OCI-LY7 (cell line): ENCODE results near the gene ARHGAP42. TPM values are rescaled to one million over a fixed set of nuclear protein-coding genes. Genes with fewer than 3 reads are reported as not detected.

Source experiments
- BruUV-seq: library from RNA; stranded (reverse); fragments of 400-500 nt; replicated peaks from 2 replicates; lab custom pipeline; 2021; lab: Mats Ljungman, UMichigan
- CTCF ChIA-PET: fragments of 300-600 bp; sonication (Branson Sonifier 250); formaldehyde crosslinking; loops from one replicate; lab custom pipeline; 2022; ENCODE audit warnings: antibody characterized with exemption; ENCODE audit not compliant: unreplicated experiment; lab: Charles Lee
- POLR2A ChIA-PET: fragments of 300-600 bp; sonication (Branson Sonifier 250); formaldehyde crosslinking; loops from one replicate; lab custom pipeline; 2022; ENCODE audit warnings: antibody characterized with exemption; lab: Charles Lee
- DNase-seq: peaks from one replicate; pipeline ENCODE4 v3.0.0-alpha.2; 2015; ENCODE audit warnings: low spot score
- H2AFZ ChIP-seq: fragments of 200-600 bp; sonication (generic), shearing (Covaris generic); 2 replicates; pipeline ENCODE4 v1.6.1; 2014; ENCODE audit warnings: mild to moderate bottlenecking, antibody characterized with exemption, low read length, moderate library complexity
- H3K27ac ChIP-seq: fragments of 200-600 bp; sonication (generic); 2 replicates; pipeline ENCODE4 v1.5.1; 2014; ENCODE audit warnings: mixed run types, low read depth, mild to moderate bottlenecking, moderate library complexity, low read length, inconsistent platforms; ENCODE audit not compliant: poor library complexity, severe bottlenecking
- H3K36me3 ChIP-seq: fragments of 200-600 bp; sonication (generic); 2 replicates; pipeline ENCODE4 v1.6.1; 2014; ENCODE audit warnings: mild to moderate bottlenecking, antibody characterized with exemption, low read length, moderate library complexity, mixed read lengths; ENCODE audit not compliant: insufficient read depth
- H3K4me1 ChIP-seq: fragments of 200-600 bp; sonication (generic); 2 replicates; pipeline ENCODE4 v1.5.1; 2014; ENCODE audit warnings: mild to moderate bottlenecking, low read length; ENCODE audit not compliant: insufficient read depth, poor library complexity, severe bottlenecking
- H3K4me2 ChIP-seq: fragments of 200-600 bp; sonication (generic); 2 replicates; pipeline ENCODE4 v1.6.1; 2014; ENCODE audit warnings: mild to moderate bottlenecking, low read length
- H3K4me3 ChIP-seq: fragments of 200-600 bp; sonication (generic); 2 replicates; pipeline ENCODE4 v1.5.1; 2014; ENCODE audit warnings: mild to moderate bottlenecking, low read depth, low read length; ENCODE audit not compliant: poor library complexity, severe bottlenecking
- H3K79me2 ChIP-seq: fragments of 200-600 bp; sonication (generic); 2 replicates; pipeline ENCODE4 v1.6.1; 2016; ENCODE audit warnings: low read depth, mild to moderate bottlenecking, low read length, moderate library complexity, mixed read lengths; ENCODE audit not compliant: insufficient read depth
- H3K9me2 ChIP-seq: fragments of 200-600 bp; sonication (generic); 2 replicates; pipeline ENCODE4 v1.6.1; 2016; ENCODE audit warnings: mild to moderate bottlenecking, low read length, mixed read lengths; ENCODE audit not compliant: insufficient read depth
- H3K9me3 ChIP-seq: fragments of 200-600 bp; sonication (generic); 2 replicates; pipeline ENCODE4 v1.6.1; 2014; ENCODE audit warnings: mild to moderate bottlenecking, mixed run types, low read length, mixed read lengths
- H4K20me1 ChIP-seq: fragments of 200-600 bp; sonication (generic); 2 replicates; pipeline ENCODE4 v1.6.1; 2014; ENCODE audit warnings: mild to moderate bottlenecking, antibody characterized with exemption, low read length, moderate library complexity, mixed read lengths; ENCODE audit not compliant: insufficient read depth
- CTCF ChIP-seq: fragments of 200-600 bp; sonication (generic); conservative IDR thresholded peaks from 2 replicates; pipeline ENCODE4 v1.5.1; 2014; ENCODE audit warnings: mild to moderate bottlenecking, antibody characterized with exemption, low read length, moderate library complexity, mixed read lengths
- EZH2phosphoT487 ChIP-seq: fragments of 200-600 bp; sonication (generic); IDR thresholded peaks from 2 replicates; pipeline ENCODE4 v1.6.1; 2018; ENCODE audit warnings: low read depth, borderline replicate concordance, mild to moderate bottlenecking, mixed run types, antibody characterized with exemption, low read length, moderate library complexity, mixed read lengths
- intact Hi-C: fragments of 100-400 bp; cut with micrococcal nuclease; formaldehyde crosslinking; loops from one replicate; pipeline ENCODE4 v1.10.0; 2022; ENCODE audit not compliant: unreplicated experiment
- total RNA-seq, 2 experiments: library from RNA; depleted of rRNA in 1 of 2; stranded (reverse); fragments of >200 nt in 1 of 2; shearing (Covaris generic) in 1 of 2; gene quantifications; 2 replicates each; pipeline ENCODE4 v1.2.3, GENCODE V29; 2014 to 2022

Gene ARHGAP42
- total RNA-seq, 2 experiments from 2014 or later: not detected

DNA sequence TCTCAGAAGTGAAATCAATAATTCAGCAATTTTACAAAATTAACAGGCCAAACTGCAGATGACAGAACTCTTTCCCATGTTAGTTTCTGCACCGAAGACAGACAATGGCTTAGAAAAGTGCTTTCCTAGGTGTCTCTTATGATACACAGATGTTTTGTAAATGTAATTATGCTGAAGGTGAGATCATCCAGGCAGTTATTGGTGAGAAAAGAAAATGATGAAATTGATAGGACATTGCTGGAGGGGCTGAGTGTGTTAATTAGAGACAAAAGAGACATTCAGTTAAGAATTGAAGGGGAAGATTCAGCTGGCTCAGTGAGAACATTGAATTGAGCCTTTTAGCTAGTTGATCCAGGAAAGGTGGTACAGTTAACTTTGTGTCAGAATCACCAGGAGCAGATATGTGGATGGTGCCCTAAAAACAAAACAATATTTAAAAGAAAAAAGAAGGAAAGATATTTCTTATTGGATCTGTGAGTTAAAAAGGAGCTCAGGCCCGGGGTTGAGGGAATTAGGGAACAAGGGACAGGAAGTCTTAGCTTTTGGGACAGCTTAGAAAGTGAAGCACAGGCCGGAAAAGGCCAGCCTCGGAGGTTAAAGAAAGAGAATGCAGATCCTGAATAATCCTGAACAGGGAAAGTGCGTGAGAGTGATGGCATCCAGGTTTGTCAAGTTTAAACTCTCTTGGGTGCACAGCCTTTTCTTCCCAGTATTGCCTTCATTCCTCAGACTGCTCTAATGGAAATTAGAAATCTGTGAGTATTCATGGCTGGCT lies 16.9 kb downstream of the ARHGAP42 start:
- TF ChIP-seq CTCF (no peak), EZH2phosphoT487 (no peak)
- no peaks in the 10 kb centered on the region for H4K20me1 ChIP-seq
- H3K9me3 ChIP-seq: no peaks in the 10 kb centered on the region
- H3K27ac ChIP-seq: no peak overlapping the region
- POLR2A ChIA-PET: interaction anchor here (0.7 kb wide), 1 partner anchor 22 kb away, joined by 3 read pairs; no protein-coding TSS in a partner anchor
- no peaks in the 10 kb centered on the region for H3K36me3 ChIP-seq
- H3K79me2 ChIP-seq: no peaks in the 10 kb centered on the region
- DNase-seq: no peak
- no peaks in the 10 kb centered on the region for H3K4me1 ChIP-seq
- BruUV-seq: no TSS peak
- H2AFZ ChIP-seq: no peak overlapping the region
- CTCF ChIA-PET: no interaction called here
- no peak overlapping the region for H3K4me2 ChIP-seq
- H3K4me3 ChIP-seq: no peak overlapping the region
- intact Hi-C loops: no loop called here
- H3K9me2 ChIP-seq: no peaks in the 10 kb centered on the region

- Histone ChIP-seq H3K4me1 (no peaks in the 10 kb centered on the region), H3K4me2 (no peak overlapping the region), H3K4me3 (no peak overlapping the region), H3K79me2 (no peaks in the 10 kb centered on the region), H4K20me1 (no peaks in the 10 kb centered on the region), H3K36me3 (no peaks in the 10 kb centered on the region), H3K27ac (no peak overlapping the region), H2AFZ (no peak overlapping the region), H3K9me2 (no peaks in the 10 kb centered on the region), H3K9me3 (no peaks in the 10 kb centered on the region)
- ChIA-PET POLR2A (interaction anchor here (0.5 to 1.1 kb wide), 2 partner anchors 26 to 121 kb away, joined by 3 to 7 read pairs; no protein-coding TSS in a partner anchor), CTCF (interaction anchor here (1.1 kb wide), 1 partner anchor 129 kb away, joined by 4 read pairs; no protein-coding TSS in a partner anchor)
- intact Hi-C loops: no loop called here
- no peak for DNase-seq
- TF ChIP-seq CTCF (no peak), EZH2phosphoT487 (no peak)
- BruUV-seq: no TSS peak
Measured at GRCh38 chr11:100705447-100705846, 18.4 kb downstream of the ARHGAP42 start.

- intact Hi-C loops: no loop called here
- POLR2A ChIA-PET: interaction anchor here (0.7 to 1.1 kb wide), 3 partner anchors 13 to 255 kb away, joined by 3 to 5 read pairs (median 4); no protein-coding TSS in a partner anchor
- Histone ChIP-seq H2AFZ (no peak overlapping the region), H3K9me2 (no peaks in the 10 kb centered on the region), H3K27ac (no peak overlapping the region), H3K4me2 (no peak overlapping the region), H4K20me1 (no peaks in the 10 kb centered on the region), H3K4me3 (no peak overlapping the region), H3K36me3 (no peaks in the 10 kb centered on the region), H3K79me2 (no peaks in the 10 kb centered on the region), H3K4me1 (no peaks in the 10 kb centered on the region), H3K9me3 (no peaks in the 10 kb centered on the region)
- DNase-seq: no peak
- TF ChIP-seq EZH2phosphoT487 (no peak), CTCF (no peak)
- no TSS peak for BruUV-seq
- CTCF ChIA-PET: interaction anchor here (1.1 kb wide), 1 partner anchor 129 kb away, joined by 4 read pairs; no protein-coding TSS in a partner anchor
Measured at GRCh38 chr11:100706179-100706578, 19.1 kb downstream of the ARHGAP42 start.
